Chondrocyte (in vitro differentiated cells): ENCODE data around the gene NCKAP5L. TPM values are rescaled to one million over a fixed set of nuclear protein-coding genes. Genes with fewer than 3 reads are reported as not detected.
A peak's percentile ranks its signal among the peaks of the same experiment; 100 is the strongest.

Experiments
- DNase-seq: peaks from one replicate; pipeline ENCODE4 v3.0.0; 2021; ENCODE audit warnings: mixed read lengths, low spot score
- H3K27ac Mint-ChIP-seq: one replicate; pipeline ENCODE4 v1.8.0; 2021; ENCODE audit warnings: mild to moderate bottlenecking, moderate library complexity, mixed read lengths; ENCODE audit not compliant: unreplicated experiment
- H3K27me3 Mint-ChIP-seq: 2 replicates; pipeline ENCODE4 v1.8.0; 2021; ENCODE audit warnings: low read depth, mixed read lengths
- H3K36me3 Mint-ChIP-seq: 2 replicates; pipeline ENCODE4 v1.8.0; 2021; ENCODE audit warnings: low read depth, mixed read lengths
- H3K4me1 Mint-ChIP-seq: 2 replicates; pipeline ENCODE4 v1.8.0; 2021; ENCODE audit warnings: low read depth, mild to moderate bottlenecking, mixed read lengths
- H3K4me3 Mint-ChIP-seq: one replicate; pipeline ENCODE4 v1.8.0; 2021; ENCODE audit warnings: mild to moderate bottlenecking, moderate library complexity, mixed read lengths; ENCODE audit not compliant: unreplicated experiment
- H3K9me3 Mint-ChIP-seq: 2 replicates; pipeline ENCODE4 v1.8.0; 2021; ENCODE audit warnings: low read depth, mixed read lengths
- total RNA-seq: library from RNA; stranded (reverse); gene quantifications from 3 replicates; pipeline ENCODE4 v1.2.1, GENCODE V29; 2021
- TF ChIP-seq, protein P1 (sequence below): fragments of 200-600 bp; sonication (generic); IDR thresholded peaks from 2 replicates; pipeline ENCODE4 v1.5.0; 2021; ENCODE audit warnings: antibody characterized with exemption, mild to moderate bottlenecking, moderate library complexity

The NCKAP5L gene
- total RNA-seq, 1 donor from 2014 or later, result 46.0 TPM

- Mint-ChIP-seq H3K27ac (no peak overlapping the region), H3K4me1 (no peaks in the 10 kb centered on the region), H3K27me3 (no peaks in the 10 kb centered on the region), H3K36me3 (peaks cover 26% of the 10 kb centered on the region), H3K4me3 (no peak overlapping the region), H3K9me3 (no peaks in the 10 kb centered on the region)
- no peak for DNase-seq
- TF ChIP-seq, protein P1, sequence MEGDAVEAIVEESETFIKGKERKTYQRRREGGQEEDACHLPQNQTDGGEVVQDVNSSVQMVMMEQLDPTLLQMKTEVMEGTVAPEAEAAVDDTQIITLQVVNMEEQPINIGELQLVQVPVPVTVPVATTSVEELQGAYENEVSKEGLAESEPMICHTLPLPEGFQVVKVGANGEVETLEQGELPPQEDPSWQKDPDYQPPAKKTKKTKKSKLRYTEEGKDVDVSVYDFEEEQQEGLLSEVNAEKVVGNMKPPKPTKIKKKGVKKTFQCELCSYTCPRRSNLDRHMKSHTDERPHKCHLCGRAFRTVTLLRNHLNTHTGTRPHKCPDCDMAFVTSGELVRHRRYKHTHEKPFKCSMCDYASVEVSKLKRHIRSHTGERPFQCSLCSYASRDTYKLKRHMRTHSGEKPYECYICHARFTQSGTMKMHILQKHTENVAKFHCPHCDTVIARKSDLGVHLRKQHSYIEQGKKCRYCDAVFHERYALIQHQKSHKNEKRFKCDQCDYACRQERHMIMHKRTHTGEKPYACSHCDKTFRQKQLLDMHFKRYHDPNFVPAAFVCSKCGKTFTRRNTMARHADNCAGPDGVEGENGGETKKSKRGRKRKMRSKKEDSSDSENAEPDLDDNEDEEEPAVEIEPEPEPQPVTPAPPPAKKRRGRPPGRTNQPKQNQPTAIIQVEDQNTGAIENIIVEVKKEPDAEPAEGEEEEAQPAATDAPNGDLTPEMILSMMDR, result no peak
These were observed 60.9 kb downstream of the NCKAP5L start for GRCh38 chr12:49767333-49767732.

DNA sequence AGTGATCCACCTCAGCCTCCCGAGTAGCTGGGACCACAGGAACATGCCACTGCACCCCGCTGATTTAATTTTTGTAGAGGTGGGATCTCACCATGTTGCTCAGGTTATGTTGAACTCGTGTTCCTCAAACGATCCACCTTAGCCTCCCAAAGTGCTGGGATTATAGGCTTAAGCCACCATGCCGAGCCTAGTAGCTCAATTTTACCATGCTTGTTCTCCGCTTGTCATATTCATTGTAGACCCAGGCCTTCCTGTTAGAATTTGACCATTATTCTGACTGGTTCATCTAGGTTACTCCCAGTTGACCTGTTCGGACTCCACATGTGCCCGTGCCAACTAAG lies 62.1 kb downstream of the NCKAP5L start:
- Mint-ChIP-seq H3K27ac (no peak overlapping the region), H3K36me3 (peaks cover 37% of the 10 kb centered on the region), H3K9me3 (no peaks in the 10 kb centered on the region), H3K4me3 (no peak overlapping the region), H3K4me1 (no peaks in the 10 kb centered on the region), H3K27me3 (no peaks in the 10 kb centered on the region)
- TF ChIP-seq, protein P1, result no peak
- no peak for DNase-seq

GRCh38 chr12:49764126-49764525 lies 64.1 kb downstream of the NCKAP5L start:
- H3K9me3 Mint-ChIP-seq, result no peaks in the 10 kb centered on the region
- H3K4me1 Mint-ChIP-seq, result no peaks in the 10 kb centered on the region
- no peaks in the 10 kb centered on the region for H3K27me3 Mint-ChIP-seq
- no peak overlapping the region for H3K4me3 Mint-ChIP-seq
- no peak for DNase-seq
- TF ChIP-seq, protein P1, result no peak
- no peak overlapping the region for H3K27ac Mint-ChIP-seq
- peaks cover 39% of the 10 kb centered on the region for H3K36me3 Mint-ChIP-seq

- Mint-ChIP-seq H3K27ac (peak overlapping the region; percentile 59), H3K27me3 (no peaks in the 10 kb centered on the region), H3K4me1 (no peaks in the 10 kb centered on the region), H3K36me3 (peaks cover 50% of the 10 kb centered on the region), H3K4me3 (no peak overlapping the region), H3K9me3 (no peaks in the 10 kb centered on the region)
- DNase-seq, result no peak
- TF ChIP-seq, protein P1, result peak; percentile 83
These were observed 65.1 kb downstream of the NCKAP5L start for GRCh38 chr12:49763006-49763591.

- DNase-seq, result no peak
- Mint-ChIP-seq H3K4me1 (no peaks in the 10 kb centered on the region), H3K4me3 (no peak overlapping the region), H3K9me3 (no peaks in the 10 kb centered on the region), H3K27ac (no peak overlapping the region), H3K36me3 (peaks cover 54% of the 10 kb centered on the region), H3K27me3 (no peaks in the 10 kb centered on the region)
- TF ChIP-seq, protein P1, result no peak
These were observed 65.8 kb downstream of the NCKAP5L start for GRCh38 chr12:49762468-49762847.
